ENCODE results near the gene ARRB1. TPM values are rescaled to one million over a fixed set of nuclear protein-coding genes. Genes with fewer than 3 reads are reported as not detected.

ARRB1 gene
- total and polyA plus RNA-seq, 2 of the 13 experiments (the other 11 are each of a cell fraction or from before 2014, with no cell fraction given), result 22.5 to 35.7 TPM

- TF ChIP-seq, protein P1, sequence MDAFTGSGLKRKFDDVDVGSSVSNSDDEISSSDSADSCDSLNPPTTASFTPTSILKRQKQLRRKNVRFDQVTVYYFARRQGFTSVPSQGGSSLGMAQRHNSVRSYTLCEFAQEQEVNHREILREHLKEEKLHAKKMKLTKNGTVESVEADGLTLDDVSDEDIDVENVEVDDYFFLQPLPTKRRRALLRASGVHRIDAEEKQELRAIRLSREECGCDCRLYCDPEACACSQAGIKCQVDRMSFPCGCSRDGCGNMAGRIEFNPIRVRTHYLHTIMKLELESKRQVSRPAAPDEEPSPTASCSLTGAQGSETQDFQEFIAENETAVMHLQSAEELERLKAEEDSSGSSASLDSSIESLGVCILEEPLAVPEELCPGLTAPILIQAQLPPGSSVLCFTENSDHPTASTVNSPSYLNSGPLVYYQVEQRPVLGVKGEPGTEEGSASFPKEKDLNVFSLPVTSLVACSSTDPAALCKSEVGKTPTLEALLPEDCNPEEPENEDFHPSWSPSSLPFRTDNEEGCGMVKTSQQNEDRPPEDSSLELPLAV (CRISPR knock-in tag; conservative IDR thresholded peaks at IDR 0.05; ENCODE audit: low read depth), result 0 out of 2 replicates have a peak, but pooled peaks have one; percentile 60
- TF ChIP-seq JUNB (CRISPR knock-in tag; IDR thresholded peaks at IDR 0.05; ENCODE audit: borderline replicate concordance), result no peak
- peak; percentile 76; the same call in 1 of the 2 replicates for TF ChIP-seq ZIK1 (CRISPR knock-in tag; IDR thresholded peaks at IDR 0.05; ENCODE audit: borderline replicate concordance, low read depth)
- peak; percentile 92; the same call in 1 of the 2 replicates for TF ChIP-seq TFDP1 (CRISPR knock-in tag; IDR thresholded peaks at IDR 0.05; ENCODE audit: borderline replicate concordance)
- TF ChIP-seq ZNF124 (CRISPR knock-in tag; IDR thresholded peaks at IDR 0.05), result peak; percentile 93
- TF ChIP-seq ZNF326 (CRISPR knock-in tag; IDR thresholded peaks at IDR 0.05; ENCODE audit: borderline replicate concordance), result no peak
- TF ChIP-seq DPF2 (CRISPR knock-in tag; IDR thresholded peaks at IDR 0.05; ENCODE audit: borderline replicate concordance, low read depth), result no peak; the same call in 1 of the 2 replicates
- no peak for TF ChIP-seq ZNF660 (CRISPR knock-in tag; IDR thresholded peaks at IDR 0.05; ENCODE audit: borderline replicate concordance, low read depth)
- peak; percentile 75; the same call in 1 of the 2 replicates for TF ChIP-seq RFXANK (CRISPR knock-in tag; IDR thresholded peaks at IDR 0.05)
- TF ChIP-seq ZNF292 (CRISPR knock-in tag; IDR thresholded peaks at IDR 0.05; ENCODE audit: borderline replicate concordance, low read depth), result no peak
- TF ChIP-seq, protein P2, sequence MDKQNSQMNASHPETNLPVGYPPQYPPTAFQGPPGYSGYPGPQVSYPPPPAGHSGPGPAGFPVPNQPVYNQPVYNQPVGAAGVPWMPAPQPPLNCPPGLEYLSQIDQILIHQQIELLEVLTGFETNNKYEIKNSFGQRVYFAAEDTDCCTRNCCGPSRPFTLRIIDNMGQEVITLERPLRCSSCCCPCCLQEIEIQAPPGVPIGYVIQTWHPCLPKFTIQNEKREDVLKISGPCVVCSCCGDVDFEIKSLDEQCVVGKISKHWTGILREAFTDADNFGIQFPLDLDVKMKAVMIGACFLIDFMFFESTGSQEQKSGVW (CRISPR knock-in tag; IDR thresholded peaks at IDR 0.05; ENCODE audit: borderline replicate concordance), result no peak
- TF ChIP-seq KMT2B (CRISPR knock-in tag; IDR thresholded peaks at IDR 0.05), result peak; percentile 74
- TF ChIP-seq KDM2A (CRISPR knock-in tag; IDR thresholded peaks at IDR 0.05; ENCODE audit: borderline replicate concordance, low read depth), result peak; percentile 96; the same call in 1 of the 2 replicates
- TF ChIP-seq MIXL1 (CRISPR knock-in tag; IDR thresholded peaks at IDR 0.05), result peak; percentile 67; the same call in 1 of the 2 replicates
- no peak for TF ChIP-seq KDM6A (CRISPR knock-in tag; IDR thresholded peaks at IDR 0.05; ENCODE audit: low read depth)
- no peak for TF ChIP-seq ZNF10 (CRISPR knock-in tag; IDR thresholded peaks at IDR 0.05; ENCODE audit: borderline replicate concordance, low read depth)
- TF ChIP-seq GPBP1L1 (CRISPR knock-in tag; IDR thresholded peaks at IDR 0.05), result no peak
- TF ChIP-seq ZNF530 (CRISPR knock-in tag; IDR thresholded peaks at IDR 0.05; ENCODE audit: low read depth), result no peak
- no peak; the same call in 1 of the 2 replicates for TF ChIP-seq ZNF816 (CRISPR knock-in tag; IDR thresholded peaks at IDR 0.05; ENCODE audit: borderline replicate concordance)
- TF ChIP-seq NONO (IDR thresholded peaks at IDR 0.05), result no peak
- TF ChIP-seq NONO (CRISPR knock-in tag; conservative IDR thresholded peaks at IDR 0.05), result peak; percentile 94
- peak; percentile 42; the same call in 1 of the 2 replicates for TF ChIP-seq ZNF879 (CRISPR knock-in tag; IDR thresholded peaks at IDR 0.05)
- no peak; the same call in 1 of the 2 replicates for TF ChIP-seq ZFP36L1 (CRISPR knock-in tag; IDR thresholded peaks at IDR 0.05)
- peak; percentile 57; the same call in 1 of the 2 replicates for TF ChIP-seq ZNF367 (CRISPR knock-in tag; IDR thresholded peaks at IDR 0.05; ENCODE audit: borderline replicate concordance)
- TF ChIP-seq CHD4 (IDR thresholded peaks at IDR 0.05; ENCODE audit: borderline replicate concordance, low read length), result no peak
- no peak for TF ChIP-seq ZSCAN22 (CRISPR knock-in tag; IDR thresholded peaks at IDR 0.05)
These were observed 48.1 kb upstream of the ARRB1 start, which contains the start of gene RPS3 (continued) for GRCh38 chr11:75399344-75400145.
